ENCODE measurements around the gene PA2G4.

DNA sequence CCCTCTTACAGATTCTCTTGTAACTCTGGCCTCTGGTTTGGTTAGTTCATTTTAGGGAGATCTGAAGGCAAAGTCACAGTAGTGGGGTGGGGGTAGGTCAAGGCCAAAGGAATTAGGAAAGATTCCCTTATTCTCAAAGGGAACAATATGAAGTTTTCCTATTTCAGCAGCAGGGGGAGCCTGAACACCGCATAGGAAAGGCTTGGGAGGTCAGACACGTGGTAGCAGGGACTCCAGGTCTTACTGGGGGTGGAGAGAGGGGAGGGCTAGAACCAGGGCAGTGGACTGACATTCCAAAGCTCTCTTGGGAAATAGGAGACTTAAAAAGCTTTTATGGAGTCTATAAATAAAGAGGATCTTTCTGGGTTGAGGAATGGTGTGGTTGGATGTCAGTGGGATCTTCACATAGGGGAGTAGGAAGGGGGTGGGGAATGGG is 15.0 kb downstream of the PA2G4 start:
- TF ChIP-seq SP1 (IDR thresholded peaks at IDR 0.05): no peak
- TF ChIP-seq HDGF (IDR thresholded peaks at IDR 0.05; ENCODE audit: borderline replicate concordance): no peak
- TF ChIP-seq FOXA1 (IDR thresholded peaks at IDR 0.05): no peak
- TF ChIP-seq TARDBP (IDR thresholded peaks at IDR 0.05): no peak
- TF ChIP-seq BHLHE40 (IDR thresholded peaks at IDR 0.05; ENCODE audit: borderline replicate concordance): no peak
- TF ChIP-seq FOXM1 (IDR thresholded peaks at IDR 0.05; ENCODE audit: borderline replicate concordance): no peak
- TF ChIP-seq FOXK2 (IDR thresholded peaks at IDR 0.05): no peak
- no peak for TF ChIP-seq SUZ12 (IDR thresholded peaks at IDR 0.05)
- peak; percentile 55 for TF ChIP-seq L3MBTL2 (conservative IDR thresholded peaks at IDR 0.05)
- no peak for TF ChIP-seq LEF1 (IDR thresholded peaks at IDR 0.05; ENCODE audit: borderline replicate concordance)
- TF ChIP-seq, protein P1, sequence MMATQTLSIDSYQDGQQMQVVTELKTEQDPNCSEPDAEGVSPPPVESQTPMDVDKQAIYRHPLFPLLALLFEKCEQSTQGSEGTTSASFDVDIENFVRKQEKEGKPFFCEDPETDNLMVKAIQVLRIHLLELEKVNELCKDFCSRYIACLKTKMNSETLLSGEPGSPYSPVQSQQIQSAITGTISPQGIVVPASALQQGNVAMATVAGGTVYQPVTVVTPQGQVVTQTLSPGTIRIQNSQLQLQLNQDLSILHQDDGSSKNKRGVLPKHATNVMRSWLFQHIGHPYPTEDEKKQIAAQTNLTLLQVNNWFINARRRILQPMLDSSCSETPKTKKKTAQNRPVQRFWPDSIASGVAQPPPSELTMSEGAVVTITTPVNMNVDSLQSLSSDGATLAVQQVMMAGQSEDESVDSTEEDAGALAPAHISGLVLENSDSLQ (IDR thresholded peaks at IDR 0.05): no peak
- TF ChIP-seq ELF4 (IDR thresholded peaks at IDR 0.05): no peak
